GM12878 (cell line): ENCODE data around the gene PRPSAP1. TPM values are rescaled to one million over a fixed set of nuclear protein-coding genes. Genes with fewer than 3 reads are reported as not detected.

Source experiments
- ATAC-seq: fragments of 200-7000 bp; cut with Tn5 transposase; 3 replicates; pipeline ENCODE4 v1.9.1; 2020; ENCODE audit warnings: mild to moderate bottlenecking, moderate library complexity
- BruUV-seq: library from RNA; stranded (reverse); fragments of 400-500 nt; replicated peaks from 2 replicates; lab custom pipeline; 2021; lab: Mats Ljungman, UMichigan
- CTCF ChIA-PET: fragments of 300-600 bp; sonication (Branson Sonifier 250); formaldehyde crosslinking; extraction: SDS; loops from one replicate; lab custom pipeline; 2021; ENCODE audit warnings: inconsistent platforms; lab: Yijun Ruan, JAX
- POLR2A ChIA-PET: fragments of 350-600 bp; formaldehyde crosslinking; extraction: SDS; loops from one replicate; lab custom pipeline; 2021; ENCODE audit warnings: inconsistent platforms; lab: Charles Lee
- RAD21 ChIA-PET: fragments of 300-600 bp; sonication (Branson Sonifier 250); formaldehyde crosslinking; loops from one replicate; lab custom pipeline; 2023; ENCODE audit warnings: antibody characterized with exemption; ENCODE audit not compliant: unreplicated experiment; lab: Charles Lee
- SMC1A ChIA-PET: fragments of 300-600 bp; sonication (Branson Sonifier 250); formaldehyde crosslinking; loops from one replicate; lab custom pipeline; 2023; ENCODE audit not compliant: unreplicated experiment, uncharacterized antibody; lab: Charles Lee
- DNase-seq: peaks from one replicate; pipeline ENCODE4 v3.0.0-alpha.2; 2011; ENCODE audit warnings: low read depth, low spot score
- FAIRE-seq: peaks from 3 replicates; lab custom pipeline; 2011; peaks lifted over from hg19 to GRCh38; lab: Jason Lieb, UNC
- H2AFZ ChIP-seq: 2 replicates; pipeline ENCODE4 v1.6.0; 2011; ENCODE audit warnings: low read depth, low read length, control low read depth; ENCODE audit not compliant: control insufficient read depth
- H3K27ac ChIP-seq: 2 replicates; pipeline ENCODE4 v1.5.1; 2011; ENCODE audit warnings: control low read depth; ENCODE audit not compliant: control insufficient read depth, insufficient read depth
- H3K27me3 ChIP-seq, 2 experiments: replicated peaks in 1 of 2; 2 replicates each; pipeline versions ENCODE4 v1.6.0 to v1.6.1; 2011; ENCODE audit warnings: low read length in 1 of 2; ENCODE audit not compliant: control insufficient read depth in 2 of 2, insufficient read depth in 2 of 2
- H3K36me3 ChIP-seq, 2 experiments: 2 replicates each; pipeline ENCODE4 v1.5.1; 2011; ENCODE audit warnings: low read length in 1 of 2; ENCODE audit not compliant: control insufficient read depth in 2 of 2, insufficient read depth in 2 of 2
- H3K4me1 ChIP-seq: 2 replicates; pipeline ENCODE4 v1.6.1; 2011; ENCODE audit warnings: mild to moderate bottlenecking, low read length, moderate library complexity, mixed read lengths; ENCODE audit not compliant: control insufficient read depth, insufficient read depth
- H3K4me2 ChIP-seq: 2 replicates; pipeline ENCODE4 v1.6.0; 2011; ENCODE audit warnings: control low read depth; ENCODE audit not compliant: control insufficient read depth, insufficient read depth
- H3K4me3 ChIP-seq: fragments of 200-600 bp; sonication (generic); 2 replicates; pipeline ENCODE4 v1.5.1; 2016
- H3K79me2 ChIP-seq: 2 replicates; pipeline ENCODE4 v1.6.0; 2011; ENCODE audit warnings: low read length; ENCODE audit not compliant: control insufficient read depth, insufficient read depth
- H3K9ac ChIP-seq: 2 replicates; pipeline ENCODE4 v1.8.0; 2011; ENCODE audit warnings: low read length, control low read depth, mixed read lengths; ENCODE audit not compliant: control insufficient read depth, insufficient read depth
- H3K9me3 ChIP-seq: replicated peaks from 3 replicates; pipeline ENCODE4 v1.5.1; 2011; ENCODE audit warnings: mild to moderate bottlenecking, low read length; ENCODE audit not compliant: control insufficient read depth, insufficient read depth
- H4K20me1 ChIP-seq: 2 replicates; pipeline ENCODE4 v1.6.0; 2011; ENCODE audit not compliant: control insufficient read depth, insufficient read depth
- CBFB ChIP-seq: IDR thresholded peaks from 2 replicates; pipeline ENCODE4 v1.6.1; 2016; ENCODE audit warnings: antibody characterized with exemption, low read depth
- CEBPB ChIP-seq, 2 experiments: fragments of 150-350 bp in 1 of 2; IDR thresholded peaks; 2 replicates each; pipeline ENCODE4 v1.6.1; 2012 to 2014; ENCODE audit warnings: low read depth in 2 of 2, low read length in 2 of 2, borderline replicate concordance in 1 of 2, inconsistent platforms in 1 of 2
- CREB1 ChIP-seq: IDR thresholded peaks from 2 replicates; pipeline ENCODE4 v1.6.1; 2012; ENCODE audit warnings: low read depth, mild to moderate bottlenecking, inconsistent platforms
- ESRRA ChIP-seq: IDR thresholded peaks from 2 replicates; pipeline ENCODE4 v1.6.1; 2012; ENCODE audit warnings: mild to moderate bottlenecking, low read length, improper control_type of control experiment
- FOXM1 ChIP-seq: IDR thresholded peaks from 2 replicates; pipeline ENCODE4 v1.6.1; 2012; ENCODE audit warnings: low read depth, mild to moderate bottlenecking, inconsistent platforms, low read length, moderate library complexity
- HSF1 ChIP-seq: fragments of 150-350 bp; IDR thresholded peaks from 2 replicates; pipeline ENCODE4 v1.6.1; 2014; ENCODE audit warnings: mild to moderate bottlenecking, low read depth, low read length
- MXI1 ChIP-seq: fragments of 150-350 bp; IDR thresholded peaks from 2 replicates; pipeline ENCODE4 v1.6.1; 2011; ENCODE audit warnings: low read depth, mild to moderate bottlenecking, inconsistent platforms, low read length, improper control_type of control experiment
- MYB ChIP-seq: fragments of 150-350 bp; IDR thresholded peaks from 2 replicates; pipeline ENCODE4 v1.6.1; 2014; ENCODE audit warnings: mild to moderate bottlenecking, low read depth, low read length, borderline replicate concordance
- NFXL1 ChIP-seq: fragments of 450-650 bp; IDR thresholded peaks from 2 replicates; pipeline ENCODE4 v1.6.1; 2017; ENCODE audit warnings: antibody characterized with exemption, mild to moderate bottlenecking, borderline replicate concordance
- RUNX3 ChIP-seq: IDR thresholded peaks from 2 replicates; pipeline ENCODE4 v1.6.1; 2012; ENCODE audit warnings: low read length, inconsistent platforms
- SP1 ChIP-seq: IDR thresholded peaks from one replicate; pipeline ENCODE4 v1.6.1; 2011; ENCODE audit warnings: low read depth, low read length
- SREBF1 ChIP-seq: IDR thresholded peaks from 2 replicates; pipeline ENCODE4 v1.6.1; 2012; ENCODE audit warnings: mild to moderate bottlenecking, low read length
- SREBF2 ChIP-seq: IDR thresholded peaks from 2 replicates; pipeline ENCODE4 v1.6.1; 2012; ENCODE audit warnings: mild to moderate bottlenecking, low read length
- TCF12 ChIP-seq: IDR thresholded peaks from 2 replicates; pipeline ENCODE4 v1.6.1; 2011; ENCODE audit warnings: low read depth, mild to moderate bottlenecking, low read length
- ZNF207 ChIP-seq: fragments of 450-650 bp; IDR thresholded peaks from 2 replicates; pipeline ENCODE4 v1.6.1; 2014; ENCODE audit warnings: antibody characterized with exemption, mild to moderate bottlenecking, borderline replicate concordance
- WGBS: methylation state at CpG from one replicate; pipeline ENCODE4 v1.1.6; 2016; ENCODE audit warnings: low lambda C conversion rate; ENCODE audit not compliant: insufficient replicate concordance, insufficient coverage; ENCODE audit errors: missing lambda C conversion rate; 5-methylcytosine and 5-hydroxymethylcytosine counted together
- in situ Hi-C: fragments of 300-500 bp; cut with MboI; formaldehyde crosslinking; loops from 9 replicates; pipeline ENCODE4 v1.14.3; 2018; ENCODE audit warnings: mixed read lengths
- intact Hi-C: fragments of 100-400 bp; cut with micrococcal nuclease; formaldehyde crosslinking; loops from one replicate; pipeline ENCODE4 v1.14.2; 2022; ENCODE audit not compliant: unreplicated experiment
- polyA plus RNA-seq, 11 experiments: library from polyadenylated mRNA; depleted of rRNA in 4 of 11; unstranded in 6 of 11; stranded (reverse) in 5 of 11; fragments of >200 nt; fragmentation: Nextera tagmentation in 4 of 11; fragmentation: Illumina TruSeq in 1 of 11; extraction: Ambion mirVana in 4 of 11; extraction: Trizol in 1 of 11; gene quantifications; 1 replicate in 1 of 11; 2 replicates in 10 of 11; pipeline versions ENCODE4 v1.2.1 to v1.2.3, GENCODE V29; 2011 to 2016; ENCODE audit warnings: inconsistent platforms in 2 of 11, missing spikeins in 2 of 11, low read depth in 1 of 11
- total RNA-seq, 4 experiments: library from RNA; depleted of rRNA in 3 of 4; stranded (reverse); fragments of >200 nt in 3 of 4; fragmentation: Illumina TruSeq in 1 of 4; extraction: Trizol in 1 of 4; gene quantifications; 2 replicates each; pipeline versions ENCODE4 v1.2.1 to v1.2.3, GENCODE V29; 2013 to 2021
- TF ChIP-seq, protein P1 (sequence below): fragments of 450-650 bp; IDR thresholded peaks from 2 replicates; pipeline ENCODE4 v1.6.1; 2017; ENCODE audit warnings: mild to moderate bottlenecking
- TF ChIP-seq, protein P2 (sequence below): fragments of 450-650 bp; IDR thresholded peaks from 2 replicates; pipeline ENCODE4 v1.6.1; 2017; ENCODE audit warnings: borderline replicate concordance
- TF ChIP-seq, protein P3 (sequence below): fragments of 450-650 bp; formaldehyde crosslinking; IDR thresholded peaks from 2 replicates; pipeline ENCODE4 v1.5.0; 2022; ENCODE audit warnings: mild to moderate bottlenecking, missing genetic modification characterization

The PRPSAP1 gene
- total and polyA plus RNA-seq, 10 of the 15 experiments (the other 5 are each of a cell fraction or from before 2014, with no cell fraction given): 15.8 to 84.2 (median 44.2) TPM

DNA sequence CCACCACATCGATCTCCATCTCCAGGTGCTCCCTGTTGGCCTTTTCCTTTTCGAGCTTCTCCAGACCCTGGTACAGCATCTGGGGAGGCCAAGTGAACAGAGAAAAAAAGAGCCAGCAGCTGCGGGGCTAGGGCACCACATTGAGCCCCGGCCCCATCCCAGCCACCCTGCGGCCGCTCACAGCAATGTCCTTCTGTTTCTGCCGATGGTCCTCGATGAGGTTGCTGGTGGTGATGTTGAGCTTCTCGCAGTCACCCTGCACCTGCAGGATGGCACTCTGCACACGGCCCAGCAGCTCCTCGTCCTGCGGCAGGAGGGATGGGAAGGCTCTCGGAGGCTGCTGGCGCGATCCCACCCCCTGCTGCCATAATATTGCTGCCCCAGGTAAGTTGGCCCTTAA is 73.1 kb downstream of the PRPSAP1 start:
- in situ Hi-C loops: loop anchor here (5.0 kb wide), 1 partner anchor 158 kb away; no protein-coding TSS in a partner anchor
- no peak for ATAC-seq
- Histone ChIP-seq H4K20me1 (no peaks in the 10 kb centered on the region), H3K36me3 (no peaks in the 10 kb centered on the region), H3K9ac (no peak overlapping the region), H3K27me3 (no peaks in the 10 kb centered on the region), H3K9me3 (no peaks in the 10 kb centered on the region), H3K4me1 (no peaks in the 10 kb centered on the region), H3K4me3 (no peak overlapping the region), H3K79me2 (no peaks in the 10 kb centered on the region), H3K27ac (no peak overlapping the region), H3K4me2 (no peak overlapping the region), H2AFZ (no peak overlapping the region)
- RAD21 ChIA-PET: interaction anchor here (1.0 to 6.0 kb wide), 9 partner anchors 13 to 266 kb away, joined by 3 to 149 read pairs (median 18); no protein-coding TSS in a partner anchor
- CTCF ChIA-PET: interaction anchor here (0.6 to 7.4 kb wide), 15 partner anchors 8 to 267 kb away, joined by 3 to 316 read pairs (median 13); partner anchors contain the start of gene EXOC7
- 58% methylated on average over 15 of the region's 15 CpGs for WGBS
- no TSS peak for BruUV-seq
- FAIRE-seq: no peak
- SMC1A ChIA-PET: interaction anchor here (0.9 to 4.8 kb wide), 7 partner anchors 8 to 165 kb away, joined by 3 to 53 read pairs (median 13); no protein-coding TSS in a partner anchor
- intact Hi-C loops: no loop called here
- DNase-seq: no peak
- POLR2A ChIA-PET: no interaction called here
- TF ChIP-seq SREBF2 (no peak), NFXL1 (no peak), CREB1 (no peak), MXI1 (no peak), TCF12 (no peak), HSF1 (no peak), CEBPB (IDR thresholded peaks at IDR 0.05; ENCODE audit: borderline replicate concordance in 1 of 2, low read depth in 2 of 2, low read length in 2 of 2) (no peak), SP1 (no peak), ESRRA (no peak), FOXM1 (no peak), RUNX3 (no peak), CBFB (no peak), SREBF1 (no peak), ZNF207 (no peak), MYB (no peak)
- TF ChIP-seq, protein P1, sequence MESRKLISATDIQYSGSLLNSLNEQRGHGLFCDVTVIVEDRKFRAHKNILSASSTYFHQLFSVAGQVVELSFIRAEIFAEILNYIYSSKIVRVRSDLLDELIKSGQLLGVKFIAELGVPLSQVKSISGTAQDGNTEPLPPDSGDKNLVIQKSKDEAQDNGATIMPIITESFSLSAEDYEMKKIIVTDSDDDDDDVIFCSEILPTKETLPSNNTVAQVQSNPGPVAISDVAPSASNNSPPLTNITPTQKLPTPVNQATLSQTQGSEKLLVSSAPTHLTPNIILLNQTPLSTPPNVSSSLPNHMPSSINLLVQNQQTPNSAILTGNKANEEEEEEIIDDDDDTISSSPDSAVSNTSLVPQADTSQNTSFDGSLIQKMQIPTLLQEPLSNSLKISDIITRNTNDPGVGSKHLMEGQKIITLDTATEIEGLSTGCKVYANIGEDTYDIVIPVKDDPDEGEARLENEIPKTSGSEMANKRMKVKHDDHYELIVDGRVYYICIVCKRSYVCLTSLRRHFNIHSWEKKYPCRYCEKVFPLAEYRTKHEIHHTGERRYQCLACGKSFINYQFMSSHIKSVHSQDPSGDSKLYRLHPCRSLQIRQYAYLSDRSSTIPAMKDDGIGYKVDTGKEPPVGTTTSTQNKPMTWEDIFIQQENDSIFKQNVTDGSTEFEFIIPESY: no peak
- TF ChIP-seq, protein P2, sequence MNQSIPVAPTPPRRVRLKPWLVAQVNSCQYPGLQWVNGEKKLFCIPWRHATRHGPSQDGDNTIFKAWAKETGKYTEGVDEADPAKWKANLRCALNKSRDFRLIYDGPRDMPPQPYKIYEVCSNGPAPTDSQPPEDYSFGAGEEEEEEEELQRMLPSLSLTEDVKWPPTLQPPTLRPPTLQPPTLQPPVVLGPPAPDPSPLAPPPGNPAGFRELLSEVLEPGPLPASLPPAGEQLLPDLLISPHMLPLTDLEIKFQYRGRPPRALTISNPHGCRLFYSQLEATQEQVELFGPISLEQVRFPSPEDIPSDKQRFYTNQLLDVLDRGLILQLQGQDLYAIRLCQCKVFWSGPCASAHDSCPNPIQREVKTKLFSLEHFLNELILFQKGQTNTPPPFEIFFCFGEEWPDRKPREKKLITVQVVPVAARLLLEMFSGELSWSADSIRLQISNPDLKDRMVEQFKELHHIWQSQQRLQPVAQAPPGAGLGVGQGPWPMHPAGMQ: no peak
- TF ChIP-seq, protein P3, sequence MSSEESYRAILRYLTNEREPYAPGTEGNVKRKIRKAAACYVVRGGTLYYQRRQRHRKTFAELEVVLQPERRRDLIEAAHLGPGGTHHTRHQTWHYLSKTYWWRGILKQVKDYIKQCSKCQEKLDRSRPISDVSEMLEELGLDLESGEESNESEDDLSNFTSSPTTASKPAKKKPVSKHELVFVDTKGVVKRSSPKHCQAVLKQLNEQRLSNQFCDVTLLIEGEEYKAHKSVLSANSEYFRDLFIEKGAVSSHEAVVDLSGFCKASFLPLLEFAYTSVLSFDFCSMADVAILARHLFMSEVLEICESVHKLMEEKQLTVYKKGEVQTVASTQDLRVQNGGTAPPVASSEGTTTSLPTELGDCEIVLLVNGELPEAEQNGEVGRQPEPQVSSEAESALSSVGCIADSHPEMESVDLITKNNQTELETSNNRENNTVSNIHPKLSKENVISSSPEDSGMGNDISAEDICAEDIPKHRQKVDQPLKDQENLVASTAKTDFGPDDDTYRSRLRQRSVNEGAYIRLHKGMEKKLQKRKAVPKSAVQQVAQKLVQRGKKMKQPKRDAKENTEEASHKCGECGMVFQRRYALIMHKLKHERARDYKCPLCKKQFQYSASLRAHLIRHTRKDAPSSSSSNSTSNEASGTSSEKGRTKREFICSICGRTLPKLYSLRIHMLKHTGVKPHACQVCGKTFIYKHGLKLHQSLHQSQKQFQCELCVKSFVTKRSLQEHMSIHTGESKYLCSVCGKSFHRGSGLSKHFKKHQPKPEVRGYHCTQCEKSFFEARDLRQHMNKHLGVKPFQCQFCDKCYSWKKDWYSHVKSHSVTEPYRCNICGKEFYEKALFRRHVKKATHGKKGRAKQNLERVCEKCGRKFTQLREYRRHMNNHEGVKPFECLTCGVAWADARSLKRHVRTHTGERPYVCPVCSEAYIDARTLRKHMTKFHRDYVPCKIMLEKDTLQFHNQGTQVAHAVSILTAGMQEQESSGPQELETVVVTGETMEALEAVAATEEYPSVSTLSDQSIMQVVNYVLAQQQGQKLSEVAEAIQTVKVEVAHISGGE (CRISPR knock-in tag): no peak
